Medulla oblongata (tissue), 1 donor: ENCODE data around the gene SYT15.

Experiments used
- DNase-seq: peaks from one replicate; pipeline ENCODE4 v3.0.0-alpha.2; 2015; ENCODE audit errors: extremely low spot score

SYT15 gene

DNA sequence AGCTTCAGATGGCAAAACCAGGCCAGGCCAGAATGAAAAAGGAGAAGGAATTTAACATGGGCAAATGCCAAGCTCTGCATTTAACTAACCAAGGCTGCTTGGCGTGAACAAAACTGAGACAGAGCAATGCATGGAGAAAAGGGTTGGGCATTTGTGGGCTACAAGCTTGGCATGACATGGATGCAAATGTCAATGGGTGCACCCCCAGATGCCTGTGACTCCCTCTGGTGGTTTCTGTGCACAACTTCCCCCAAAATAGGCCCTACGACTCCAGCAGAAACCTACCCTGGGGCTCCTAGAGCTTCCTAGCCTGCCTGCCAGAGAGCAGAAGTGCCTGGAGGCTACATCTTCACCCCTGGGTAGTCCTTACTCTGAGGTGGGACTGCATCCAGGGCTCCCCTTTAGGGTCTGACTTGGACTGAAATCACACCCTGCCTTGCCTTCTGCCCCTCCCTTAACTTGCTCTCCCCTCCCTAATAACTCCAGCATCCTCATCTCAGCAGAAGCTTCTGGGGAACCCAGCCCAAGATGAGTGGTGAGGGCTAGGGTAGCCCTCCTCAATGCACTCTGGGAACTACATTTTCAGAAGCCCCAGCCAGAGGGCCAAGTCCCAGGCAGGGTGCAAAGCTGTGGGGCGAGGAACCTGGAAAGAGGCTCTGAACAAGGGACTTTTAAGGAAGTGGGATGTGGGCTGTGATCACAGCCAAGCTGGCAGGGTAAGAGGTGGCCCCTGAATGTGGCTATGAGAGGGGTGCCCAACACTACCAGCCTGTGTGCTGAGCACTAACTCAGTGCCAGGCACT lies 33.7 kb upstream of the SYT15 start:
- no peak for DNase-seq

DNA sequence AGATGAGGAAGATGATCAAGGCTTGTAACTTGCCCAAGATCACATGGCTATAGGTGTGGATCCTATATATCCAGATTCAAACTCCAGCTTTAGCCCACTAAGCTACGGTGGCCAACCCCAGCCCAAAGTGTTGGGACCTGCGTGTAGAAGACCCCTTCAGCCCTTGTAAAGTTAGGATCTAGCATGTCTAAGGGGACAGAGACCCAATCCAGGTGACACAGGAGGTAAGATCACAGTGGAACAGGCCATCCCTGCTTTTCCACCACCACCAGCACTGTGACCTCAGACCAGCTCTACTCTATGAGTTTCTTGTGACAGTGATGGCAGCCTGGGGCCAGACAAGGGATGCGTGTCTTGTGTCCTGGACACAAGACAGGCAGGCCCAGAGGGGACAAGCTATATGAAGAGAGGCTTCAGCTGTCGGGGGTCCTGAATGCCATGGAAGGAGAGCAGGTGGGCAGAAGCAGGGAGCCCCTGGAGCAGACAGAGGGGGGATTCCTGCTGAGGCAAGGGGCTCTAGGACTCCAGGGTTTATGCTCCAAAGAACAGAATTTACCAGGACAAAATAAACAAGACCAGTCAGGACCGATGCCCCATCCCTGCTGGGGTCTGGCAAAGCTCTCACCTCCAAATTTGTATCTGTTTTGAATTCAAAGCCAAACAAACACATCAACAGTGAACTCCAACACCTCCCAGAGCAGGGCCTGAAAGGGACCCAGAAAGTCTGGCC lies 32.9 kb upstream of the SYT15 start:
- no peak for DNase-seq

DNA sequence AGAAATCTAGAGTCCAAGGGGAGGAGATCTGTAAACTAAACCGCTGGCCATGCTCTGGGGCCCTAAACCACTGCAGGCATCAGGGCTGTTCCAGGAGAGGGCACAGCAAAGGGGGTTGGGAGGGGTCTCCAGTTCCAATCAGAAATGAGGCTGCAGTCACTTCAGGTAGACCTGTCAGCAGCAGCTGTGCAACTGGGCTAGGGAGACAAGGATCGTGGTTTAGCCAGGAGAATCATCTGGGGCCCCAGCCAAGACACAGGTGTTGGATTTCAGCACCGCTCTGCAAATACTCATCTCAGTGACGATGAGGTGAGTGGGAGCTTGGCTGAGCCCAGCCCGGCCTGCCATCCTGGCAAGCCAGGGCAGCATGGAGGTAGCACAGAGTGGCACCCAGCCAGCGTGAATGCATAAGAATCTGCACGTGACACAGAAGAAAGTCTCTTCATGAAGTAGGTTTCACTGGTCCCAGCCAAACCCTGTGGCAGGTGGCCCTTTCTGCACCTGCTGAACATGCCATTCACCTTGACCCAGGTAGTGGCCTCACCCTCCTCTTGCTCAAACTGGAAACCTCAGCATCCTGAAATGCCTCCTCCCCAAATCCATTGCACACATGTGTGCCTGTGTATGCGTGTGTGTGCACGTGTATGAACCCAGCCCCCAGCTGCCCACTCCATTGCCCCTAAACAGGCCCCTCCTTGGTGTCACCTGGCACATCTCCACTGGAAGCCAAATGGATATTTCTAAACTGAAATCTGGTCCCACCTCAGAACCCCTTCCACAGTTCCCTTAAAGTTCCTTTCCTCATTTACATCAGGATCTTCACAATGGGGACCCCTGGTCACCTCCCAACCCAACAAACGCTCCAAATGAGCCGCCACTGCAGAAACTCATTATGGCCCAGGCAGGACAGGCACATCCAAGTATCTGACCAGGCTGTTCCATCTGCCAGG lies 32.1 kb upstream of the SYT15 start:
- DNase-seq = no peak

DNA sequence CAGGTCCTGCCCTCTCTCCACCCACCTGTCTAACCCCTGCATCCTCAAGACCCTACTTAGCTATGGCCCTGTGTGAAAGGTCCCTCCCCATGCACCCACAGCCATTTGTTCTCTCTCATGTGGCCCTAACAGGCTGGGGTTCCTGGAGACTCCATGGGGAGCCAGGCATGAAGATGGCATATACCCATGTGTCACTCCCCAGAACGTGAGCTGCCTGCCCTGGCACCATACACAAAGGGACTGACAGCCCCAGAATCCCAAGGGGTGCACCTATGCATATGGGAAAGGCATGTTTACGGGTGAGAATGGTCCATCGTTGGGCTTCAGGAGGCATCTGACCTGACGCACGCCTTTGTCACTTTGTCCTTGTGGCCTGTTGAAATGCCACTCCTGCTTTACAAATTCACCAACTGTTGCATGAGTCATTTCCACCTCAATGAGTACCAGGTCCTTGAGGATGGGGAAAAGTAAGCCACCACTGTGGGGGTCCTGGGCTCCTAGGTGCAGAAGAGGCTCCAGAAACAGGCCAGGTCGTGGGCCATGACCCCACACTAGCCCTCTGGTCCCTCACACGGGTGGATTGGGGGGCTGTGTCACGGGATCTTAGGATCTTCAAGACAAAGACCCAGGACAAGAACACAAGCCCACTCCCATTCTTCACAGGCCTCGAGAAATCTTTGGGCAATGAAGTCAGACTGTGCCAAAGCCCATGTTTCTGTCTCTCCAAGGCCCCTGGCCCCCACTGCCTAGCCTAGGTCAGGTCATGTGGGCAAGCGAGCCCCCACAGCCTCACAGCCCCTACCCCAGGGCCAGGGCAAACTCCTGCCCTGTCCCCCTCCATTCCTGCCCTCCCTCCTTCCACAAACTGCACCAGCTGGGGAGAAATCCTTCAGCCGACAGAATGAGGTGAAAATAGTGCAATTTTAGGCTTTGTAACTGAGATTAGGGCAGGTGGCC lies 31.1 kb upstream of the SYT15 start:
- no peak for DNase-seq

DNA sequence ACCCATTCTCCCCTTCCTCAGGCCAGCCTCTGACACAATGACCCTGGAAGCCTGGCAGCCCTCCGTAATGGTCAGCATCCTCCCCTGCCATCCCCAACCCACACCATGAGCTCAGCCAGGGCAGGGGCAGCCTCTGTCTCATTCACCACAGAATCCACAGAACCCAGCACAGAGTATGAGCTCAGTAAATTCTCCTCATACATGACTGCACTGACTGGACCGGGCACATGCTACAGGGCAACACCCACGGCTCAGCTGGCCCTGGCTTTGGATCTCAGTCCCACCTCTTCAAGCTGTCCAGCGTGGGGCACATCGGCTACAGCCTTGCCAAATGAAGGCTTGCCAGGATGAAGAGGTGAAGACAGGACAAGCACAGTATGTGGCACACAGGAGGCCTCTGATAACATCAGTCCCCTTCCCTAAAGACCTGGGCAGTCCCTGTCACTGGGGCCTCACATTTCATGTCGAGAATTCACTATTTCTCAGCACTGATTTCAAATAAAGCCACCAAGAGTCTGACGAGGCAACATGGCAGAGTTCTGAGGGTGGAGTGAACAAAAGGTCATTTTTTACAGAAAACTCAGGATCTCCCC lies 30.3 kb upstream of the SYT15 start:
- DNase-seq = no peak

DNA sequence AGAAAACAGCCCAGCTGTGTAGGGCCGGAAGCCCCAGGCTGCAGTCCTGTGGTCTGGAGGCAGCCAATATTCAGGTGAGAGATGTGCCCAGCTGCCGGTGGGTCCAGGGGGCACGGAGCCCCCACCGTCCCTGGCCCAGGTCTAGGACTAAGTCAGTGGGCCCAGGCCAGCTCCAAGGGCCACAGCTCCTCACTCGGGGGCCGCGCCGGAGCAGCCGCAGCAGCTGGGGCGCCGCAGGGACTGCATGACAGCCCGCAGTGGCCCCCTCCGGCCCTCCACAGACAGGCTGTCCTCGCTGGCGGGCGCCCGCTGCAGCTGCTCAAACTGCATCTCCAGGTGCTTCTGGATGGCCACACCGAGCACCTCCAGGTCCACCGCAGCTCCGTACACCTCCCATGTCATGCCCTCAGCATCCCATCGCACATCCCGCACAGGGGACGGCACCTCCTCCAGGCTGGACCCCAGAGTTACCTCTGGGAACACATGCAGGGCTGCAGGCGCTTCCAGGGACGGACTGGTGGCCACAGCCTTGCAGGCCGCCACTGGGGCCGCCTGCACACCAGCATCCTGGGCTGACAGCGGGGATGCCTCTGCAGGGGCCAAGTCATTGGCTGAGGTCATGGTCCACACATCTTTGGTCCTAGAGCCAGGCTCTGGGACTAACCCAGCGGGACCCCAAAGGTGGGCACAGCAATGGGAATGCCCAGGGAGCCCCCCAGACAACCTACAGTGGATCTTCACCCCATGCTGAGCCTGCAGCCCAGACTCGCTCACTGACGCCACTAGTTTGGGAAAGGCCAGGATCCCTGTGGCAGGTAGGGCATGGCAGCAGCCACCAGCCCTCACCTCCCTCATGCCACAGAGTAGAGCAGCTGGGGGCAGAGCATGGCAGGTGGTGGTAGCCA lies 29.5 kb upstream of the SYT15 start:
- DNase-seq = no peak

DNA sequence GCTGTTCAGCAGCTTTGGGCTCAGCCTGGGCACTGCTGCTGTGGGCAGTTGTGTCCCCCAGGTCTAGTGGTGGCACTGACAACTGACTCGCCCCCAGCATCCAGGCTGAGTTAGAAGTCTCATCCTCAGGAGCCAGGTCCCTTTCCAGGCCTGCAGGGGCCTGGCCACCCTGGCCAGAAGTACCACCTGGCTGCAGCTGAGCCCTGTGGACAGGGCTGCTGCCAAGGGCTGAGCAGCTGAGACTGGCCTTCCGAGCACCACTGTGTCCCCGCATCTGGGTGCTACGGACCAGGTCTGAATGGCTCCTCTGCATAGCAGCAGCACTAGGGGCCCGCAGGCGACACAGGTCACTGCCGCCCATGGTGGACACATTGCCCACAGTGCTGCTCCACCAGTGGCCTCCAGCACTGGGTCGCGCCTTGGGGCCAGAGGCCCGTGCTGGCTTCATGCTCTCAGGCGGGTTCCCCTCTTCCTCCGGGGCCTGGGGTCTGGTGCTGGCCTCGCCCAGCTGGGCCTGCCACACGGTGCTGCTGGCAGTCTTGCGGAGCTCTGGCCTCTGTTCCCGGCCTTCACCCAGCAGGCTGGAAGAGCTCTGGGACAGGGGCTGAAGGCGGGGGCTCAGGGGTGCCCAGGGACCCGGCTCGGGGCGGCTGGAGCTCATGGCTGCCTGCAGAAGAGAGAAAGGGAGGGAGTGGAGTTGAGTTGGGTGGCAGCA lies 28.7 kb upstream of the SYT15 start:
- no peak for DNase-seq

DNA sequence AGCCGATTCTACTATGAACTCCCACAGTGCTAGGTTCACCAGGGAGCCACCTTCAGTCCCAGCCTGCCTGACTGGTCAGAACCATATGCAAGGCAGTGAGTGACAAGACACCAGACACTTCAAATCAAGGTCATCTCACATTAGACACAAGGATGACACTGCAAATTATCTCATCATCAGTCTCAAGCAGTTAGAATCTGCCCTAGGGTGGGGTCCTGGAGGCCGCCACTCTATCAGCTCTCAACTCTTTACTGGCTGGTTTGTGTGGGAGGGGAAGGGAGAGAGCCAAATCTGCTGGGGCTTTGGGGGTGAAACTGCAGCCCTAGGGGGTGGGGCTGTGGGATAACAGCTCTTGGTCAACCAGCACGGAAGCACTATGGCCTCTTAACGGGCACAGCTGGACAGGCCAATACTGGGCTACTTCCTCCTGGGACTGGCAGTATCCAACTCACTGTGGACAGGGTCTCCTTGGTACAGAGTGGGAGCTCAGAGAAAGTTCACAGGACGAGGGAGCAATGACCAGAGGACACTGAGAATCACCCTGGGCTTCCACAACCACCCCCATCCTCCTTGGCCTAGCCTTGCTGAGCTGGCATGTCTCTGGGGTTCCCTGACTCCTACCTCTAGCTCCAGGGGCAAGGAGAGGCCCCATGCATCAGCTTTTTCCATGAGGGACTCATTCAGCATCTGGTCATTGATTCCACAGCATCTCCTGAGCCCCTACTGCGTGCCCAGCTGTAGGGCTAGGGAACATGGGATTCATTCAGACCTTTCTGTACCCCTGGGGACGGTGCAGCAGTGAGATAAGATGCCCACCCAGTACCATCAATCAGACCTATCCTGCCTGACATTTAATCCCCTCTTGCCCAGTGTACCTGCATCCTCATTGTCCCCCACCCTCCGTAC lies 27.9 kb upstream of the SYT15 start:
- DNase-seq = no peak

DNA sequence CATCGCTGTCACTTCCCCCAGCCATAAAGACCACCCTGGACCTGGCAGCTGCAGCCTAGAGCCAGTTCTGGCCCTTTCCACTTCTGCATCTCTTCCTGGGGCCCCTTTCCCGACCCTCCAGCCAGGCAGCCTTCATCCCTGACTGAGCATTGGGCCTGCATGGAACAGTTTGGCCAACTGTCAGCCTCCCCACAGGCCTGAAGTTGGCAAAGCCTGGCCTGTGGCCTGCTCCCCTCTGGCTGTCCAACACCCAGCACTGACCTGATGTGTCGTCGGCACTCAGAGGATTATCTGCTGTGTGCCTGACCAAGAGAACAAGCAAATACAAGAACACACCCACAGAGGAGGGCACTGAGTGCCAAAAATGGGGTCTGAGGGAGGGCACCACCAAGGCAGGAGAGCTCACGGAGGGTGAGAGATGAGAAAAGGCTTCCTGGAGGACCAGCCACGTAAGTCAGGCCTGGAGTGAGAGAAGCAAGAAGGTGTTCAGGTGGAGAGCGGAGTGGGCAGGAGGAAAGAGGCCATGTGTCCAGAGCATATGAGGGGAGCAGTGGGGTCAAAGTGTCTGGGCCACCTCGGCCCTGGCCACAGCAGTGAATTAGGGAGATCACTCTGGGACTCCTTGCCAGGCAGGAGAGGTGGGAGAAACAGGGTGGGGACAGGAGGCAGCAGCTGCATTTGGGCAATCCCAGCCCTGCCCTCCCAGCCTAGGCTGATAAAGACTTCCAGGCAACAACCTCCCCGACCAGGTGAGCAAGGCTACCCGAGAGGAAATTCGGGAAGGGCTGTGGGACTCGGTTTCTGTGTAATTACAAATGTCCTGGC lies 27.0 kb upstream of the SYT15 start:
- DNase-seq = no peak

DNA sequence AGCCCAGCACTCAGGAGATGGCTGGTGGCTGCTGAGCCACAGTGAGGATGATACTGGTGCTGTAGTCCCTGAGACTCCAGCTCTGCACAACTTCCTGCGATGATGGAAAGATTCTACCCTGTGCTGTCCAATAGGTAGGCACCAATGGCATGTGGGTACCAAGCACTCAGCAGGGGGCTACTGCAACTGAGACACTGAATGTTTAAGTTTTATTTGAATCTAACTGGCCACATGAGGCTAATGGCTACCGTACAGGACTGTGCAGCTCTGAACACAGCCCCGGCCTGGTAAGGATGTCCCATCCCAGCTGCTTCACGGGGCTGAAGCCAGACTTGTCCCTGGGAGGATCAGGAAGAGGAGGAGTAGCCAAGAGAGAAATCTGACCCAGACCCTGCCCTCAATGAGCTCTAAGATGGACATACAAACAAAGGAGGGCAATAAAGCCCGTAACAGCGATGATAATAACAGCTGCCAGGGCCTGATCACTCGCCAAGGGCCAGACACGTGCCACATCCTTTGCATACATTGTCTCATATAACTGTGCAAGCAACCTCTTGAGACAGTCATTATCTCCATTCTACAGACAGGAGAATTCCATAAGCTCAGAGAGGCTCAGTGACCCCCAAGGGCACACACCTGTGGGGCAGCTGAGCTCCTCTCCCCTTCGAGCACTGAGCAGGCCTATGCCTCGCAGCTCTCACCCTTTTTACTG lies 26.2 kb upstream of the SYT15 start:
- DNase-seq = no peak

DNA sequence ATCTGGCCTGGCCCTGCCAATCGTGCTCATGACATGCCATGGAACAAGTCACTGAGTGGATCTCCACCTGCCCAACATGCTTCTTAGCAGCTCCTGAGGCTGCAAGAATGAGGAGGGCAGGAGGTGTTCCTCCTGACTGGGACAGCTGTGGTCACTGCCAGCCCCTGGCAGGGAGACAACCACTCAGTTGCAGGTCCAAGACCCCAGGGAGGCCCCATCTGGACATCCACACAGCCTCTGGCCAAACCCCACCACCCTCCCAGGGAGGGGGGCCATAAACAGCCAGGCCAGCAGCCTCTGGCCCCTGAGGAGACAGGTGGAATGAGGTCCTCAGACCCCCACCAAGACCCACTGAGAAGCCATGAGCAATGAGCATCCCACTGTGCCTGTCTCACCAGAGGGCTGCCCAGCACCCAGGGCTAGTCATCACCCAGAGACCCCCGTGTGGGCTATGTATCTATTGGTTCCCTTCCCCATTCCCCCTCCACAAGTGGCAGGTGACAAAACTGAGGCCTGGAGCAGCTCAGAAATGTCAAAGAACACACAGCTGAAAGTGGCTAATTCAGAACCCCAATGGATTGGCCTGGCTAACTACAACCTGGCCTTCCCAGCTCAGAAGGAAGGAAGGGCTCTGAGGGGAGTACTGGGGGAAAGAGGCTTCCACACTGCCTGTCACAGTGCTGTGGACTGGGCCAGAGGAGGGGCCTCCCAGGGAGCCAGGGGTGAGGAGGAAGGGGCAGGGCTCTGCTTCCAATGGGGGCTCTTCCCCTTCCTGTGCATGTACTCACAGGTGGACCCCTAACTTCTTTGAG lies 25.5 kb upstream of the SYT15 start:
- DNase-seq = no peak

DNA sequence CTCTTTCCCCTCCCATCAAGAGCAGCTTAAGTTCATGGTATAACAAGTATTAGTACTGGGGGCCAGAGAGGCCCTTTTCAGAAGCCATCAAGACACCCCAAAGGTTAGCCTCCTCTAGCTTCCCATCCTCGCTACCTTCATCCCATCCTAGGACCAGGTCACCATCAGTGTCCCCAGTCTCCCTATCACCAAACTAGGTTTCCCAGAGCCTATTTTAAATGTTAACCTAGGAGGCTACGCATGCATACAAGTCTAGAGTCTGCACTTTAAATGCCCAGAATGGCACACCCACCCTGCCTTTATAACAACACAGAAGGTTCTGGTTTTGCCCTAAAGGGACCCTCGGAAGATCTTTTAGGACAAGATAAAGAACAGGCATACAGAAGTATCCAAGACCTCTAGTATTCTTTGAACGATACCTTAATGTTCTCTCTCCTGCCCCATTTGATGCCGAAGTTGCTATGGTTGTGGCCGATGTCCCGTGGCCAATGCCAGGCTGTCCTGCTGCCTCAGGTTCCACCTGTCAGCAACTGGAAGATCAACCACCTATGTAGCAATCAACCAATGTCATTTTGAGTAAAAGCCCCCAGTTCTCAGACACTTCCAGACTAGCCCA lies 24.7 kb upstream of the SYT15 start:
- DNase-seq = no peak

DNA sequence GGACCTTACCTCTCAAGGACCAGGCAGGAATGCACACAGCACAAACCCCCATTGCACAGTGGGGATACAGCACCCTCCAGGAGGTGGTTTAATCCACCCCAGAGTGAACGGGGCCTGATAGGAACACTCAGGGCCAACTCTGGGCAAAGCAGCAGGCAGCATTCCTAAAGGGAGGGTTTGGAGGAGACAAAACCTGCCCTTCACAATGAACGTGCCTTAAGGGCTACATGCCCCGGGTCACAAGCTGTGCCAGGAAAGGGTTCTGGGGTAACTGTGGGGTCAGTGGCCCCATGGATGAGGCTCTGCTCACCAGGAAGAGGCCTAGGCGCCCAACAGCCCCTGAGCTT lies 23.6 kb upstream of the SYT15 start:
- DNase-seq = no peak

DNA sequence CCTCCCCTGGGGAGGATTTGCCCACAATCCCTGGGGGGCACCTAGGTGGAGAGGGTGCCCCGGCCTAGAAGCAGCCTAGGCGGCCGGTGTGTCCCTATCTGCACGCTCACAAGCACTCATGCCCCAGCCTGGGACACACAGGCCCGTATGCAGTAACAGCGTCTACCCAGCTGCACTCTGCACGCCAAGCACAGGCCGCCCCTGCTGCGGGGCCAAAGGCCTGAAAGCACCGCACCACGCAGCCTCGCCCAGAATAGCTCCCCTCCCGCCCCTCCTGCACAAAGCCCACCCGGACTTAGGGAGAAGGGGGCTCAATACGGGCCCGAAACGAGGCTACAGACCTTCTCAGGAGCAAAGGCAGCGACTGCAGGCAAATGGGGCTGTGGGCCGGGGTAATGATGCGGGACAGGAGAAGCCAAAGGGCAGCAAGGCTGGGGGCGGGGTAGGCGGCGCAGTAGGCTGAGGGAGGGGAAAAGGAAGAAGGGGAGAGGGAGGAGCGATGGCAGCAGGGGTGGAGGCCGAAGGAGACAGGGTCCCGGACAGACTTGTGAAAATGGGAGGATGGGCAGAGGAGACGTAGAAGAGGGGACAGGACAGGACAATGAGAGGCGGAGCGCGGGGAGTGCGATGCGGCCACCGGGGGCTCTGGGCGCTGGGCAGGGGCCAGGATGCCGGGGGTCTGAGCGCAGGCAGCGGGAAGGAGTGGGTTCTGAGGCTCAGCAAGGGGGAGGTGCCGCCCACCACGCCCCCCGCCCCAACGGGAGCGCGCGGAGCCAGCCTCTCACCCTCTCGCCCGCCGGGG lies 23.0 kb upstream of the SYT15 start:
- DNase-seq = no peak
